Osteoblast (primary cell): ENCODE results near the gene RPL18A. TPM values are rescaled to one million over a fixed set of nuclear protein-coding genes. Genes with fewer than 3 reads are reported as not detected.

Experiments
- DNase-seq: peaks from one replicate; pipeline ENCODE4 v3.0.0; 2011; ENCODE audit warnings: low spot score, mixed read lengths; ENCODE audit not compliant: insufficient read length; ENCODE audit errors: missing footprints
- H2AFZ ChIP-seq: 2 replicates; pipeline ENCODE4 v1.6.0; 2011; ENCODE audit warnings: mild to moderate bottlenecking, low read length
- H3K27ac ChIP-seq: 2 replicates; pipeline ENCODE4 v1.5.1; 2011; ENCODE audit warnings: mild to moderate bottlenecking, low read depth, low read length, moderate library complexity
- H3K27me3 ChIP-seq: 2 replicates; pipeline ENCODE4 v1.6.0; 2012; ENCODE audit warnings: mild to moderate bottlenecking, control low read depth, inconsistent platforms, low read length, moderate library complexity; ENCODE audit not compliant: insufficient read depth
- H3K36me3 ChIP-seq: 2 replicates; pipeline ENCODE4 v1.5.1; 2011; ENCODE audit warnings: mild to moderate bottlenecking, low read length, control low read depth, moderate library complexity; ENCODE audit not compliant: insufficient read depth
- H3K4me1 ChIP-seq: 2 replicates; pipeline ENCODE4 v1.5.1; 2011; ENCODE audit warnings: mild to moderate bottlenecking, low read length, control low read depth, moderate library complexity; ENCODE audit not compliant: insufficient read depth
- H3K4me2 ChIP-seq: 2 replicates; pipeline ENCODE4 v1.6.0; 2011; ENCODE audit warnings: mild to moderate bottlenecking, low read length; ENCODE audit not compliant: insufficient read depth
- H3K4me3 ChIP-seq: fragments of 200-600 bp; sonication (generic); 3 replicates; pipeline ENCODE4 v1.5.1; 2012; ENCODE audit warnings: mild to moderate bottlenecking, low read length, inconsistent platforms; ENCODE audit not compliant: insufficient read depth
- H3K79me2 ChIP-seq: 2 replicates; pipeline ENCODE4 v1.6.0; 2012; ENCODE audit warnings: mild to moderate bottlenecking, low read length, control low read depth, inconsistent platforms; ENCODE audit not compliant: insufficient read depth
- H3K9me3 ChIP-seq: 2 replicates; pipeline ENCODE4 v1.5.1; 2011; ENCODE audit warnings: low read depth, low read length, control low read depth
- H4K20me1 ChIP-seq: 2 replicates; pipeline ENCODE4 v1.6.0; 2012; ENCODE audit warnings: mild to moderate bottlenecking, low read length, control low read depth; ENCODE audit not compliant: insufficient read depth
- CTCF ChIP-seq: IDR thresholded peaks from 2 replicates; pipeline ENCODE4 v1.5.1; 2011; ENCODE audit warnings: mild to moderate bottlenecking, low read depth, low read length, moderate library complexity; ENCODE audit errors: extremely low read depth
- total RNA-seq: library from RNA; depleted of rRNA; stranded (reverse); fragments of >200 nt; gene quantifications from 2 replicates; pipeline ENCODE4 v1.2.3, GENCODE V29; 2012

The RPL18A gene
- total RNA-seq, 1 donor = 869 TPM

- DNase-seq = peak; percentile 27
- Histone ChIP-seq H2AFZ (no peak overlapping the region), H3K27ac (no peak overlapping the region), H3K4me3 (no peak overlapping the region), H3K79me2 (peaks cover 17% of the 10 kb centered on the region), H3K4me2 (no peak overlapping the region), H3K27me3 (peaks cover 32% of the 10 kb centered on the region), H3K4me1 (peaks cover 4% of the 10 kb centered on the region), H3K9me3 (no peaks in the 10 kb centered on the region), H3K36me3 (peaks cover 32% of the 10 kb centered on the region), H4K20me1 (peaks cover 34% of the 10 kb centered on the region)
- TF ChIP-seq CTCF = no peak
These were observed 6.7 kb downstream of the RPL18A start for GRCh38 chr19:17866312-17866963.

- Histone ChIP-seq H2AFZ (no peak overlapping the region), H3K27me3 (peaks cover 37% of the 10 kb centered on the region), H3K79me2 (peaks cover 11% of the 10 kb centered on the region), H3K4me2 (no peak overlapping the region), H3K4me1 (no peaks in the 10 kb centered on the region), H4K20me1 (peaks cover 28% of the 10 kb centered on the region), H3K36me3 (peaks cover 26% of the 10 kb centered on the region), H3K27ac (no peak overlapping the region), H3K9me3 (no peaks in the 10 kb centered on the region), H3K4me3 (no peak overlapping the region)
- TF ChIP-seq CTCF = no peak
- peak; percentile 85 for DNase-seq
These were observed 7.3 kb downstream of the RPL18A start for GRCh38 chr19:17866964-17867486.

- Histone ChIP-seq H3K27me3 (peaks cover 52% of the 10 kb centered on the region), H3K9me3 (no peaks in the 10 kb centered on the region), H3K4me3 (no peak overlapping the region), H4K20me1 (peaks cover 12% of the 10 kb centered on the region), H2AFZ (no peak overlapping the region), H3K27ac (no peak overlapping the region), H3K4me2 (no peak overlapping the region), H3K4me1 (no peaks in the 10 kb centered on the region), H3K36me3 (peaks cover 10% of the 10 kb centered on the region), H3K79me2 (no peaks in the 10 kb centered on the region)
- TF ChIP-seq CTCF = no peak
- peak; percentile 47 for DNase-seq
These were observed 9.0 kb downstream of the RPL18A start for GRCh38 chr19:17868669-17869068.

GRCh38 chr19:17869114-17869608 lies 9.5 kb downstream of the RPL18A start:
- Histone ChIP-seq H3K9me3 (no peaks in the 10 kb centered on the region), H3K27ac (no peak overlapping the region), H3K4me3 (no peak overlapping the region), H3K36me3 (peaks cover 5% of the 10 kb centered on the region), H3K79me2 (no peaks in the 10 kb centered on the region), H4K20me1 (peaks cover 7% of the 10 kb centered on the region), H3K27me3 (peaks cover 55% of the 10 kb centered on the region), H2AFZ (no peak overlapping the region), H3K4me2 (no peak overlapping the region), H3K4me1 (no peaks in the 10 kb centered on the region)
- TF ChIP-seq CTCF = no peak
- peak; percentile 14 for DNase-seq
